CD4-positive, alpha-beta T cell treated with Interleukin-21 for 1 hour (primary cell): ENCODE results near the gene NRXN3.

ENCODE experiments used
- DNase-seq: peaks from one replicate; pipeline ENCODE4 v3.0.0-alpha.2; 2020

Gene NRXN3

DNA sequence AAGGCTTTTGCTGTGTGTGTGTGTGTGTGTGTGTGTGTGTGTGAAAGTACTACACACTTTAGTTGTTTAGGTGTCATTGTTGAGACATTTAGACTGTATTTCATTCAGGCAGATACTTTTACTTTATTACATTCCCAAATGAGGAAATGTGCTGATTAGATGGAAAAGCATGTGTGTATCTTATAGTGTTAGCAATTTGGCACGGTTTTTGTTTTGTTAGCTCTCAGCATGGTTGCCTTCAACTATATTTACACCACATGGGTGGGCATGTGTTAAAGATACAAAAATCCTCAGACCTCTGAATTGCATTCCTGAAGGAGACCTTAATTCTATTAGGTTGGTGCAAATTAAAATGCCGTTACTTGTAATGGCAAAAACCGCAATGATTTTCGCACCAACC, 1161.7 kb downstream of the NRXN3 start:
- no peak for DNase-seq

DNA sequence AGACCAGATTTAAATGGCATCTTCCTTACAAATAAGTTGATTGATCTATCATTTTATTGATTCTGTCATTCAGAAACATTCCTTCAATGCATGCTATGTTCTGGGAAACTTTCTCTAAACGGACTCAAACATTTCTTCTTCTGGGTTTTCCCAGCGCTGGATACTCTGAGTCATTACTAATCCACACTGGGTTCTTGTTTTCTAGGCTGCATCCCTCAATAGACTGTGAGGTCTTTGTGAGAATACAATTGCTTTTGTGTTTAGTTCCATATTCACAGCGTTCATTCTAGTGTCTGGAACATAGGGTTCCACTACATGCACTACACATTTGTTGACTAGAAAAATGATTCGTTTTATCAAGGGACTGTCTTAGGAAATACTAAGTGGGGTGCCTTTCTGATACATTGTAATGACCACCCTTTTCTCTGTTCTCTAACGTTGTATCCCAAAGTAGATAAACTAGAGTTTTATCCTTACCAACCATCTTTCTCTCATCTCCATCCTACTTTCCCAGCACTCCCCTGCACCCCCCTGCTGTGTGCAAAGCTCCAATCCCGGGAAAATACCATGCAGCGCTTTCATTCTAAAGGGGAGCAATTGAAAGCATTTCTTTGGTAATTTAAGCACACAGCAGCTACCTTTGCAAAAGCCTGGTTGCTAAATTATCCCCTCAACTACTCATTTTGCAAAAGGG, 1162.5 kb downstream of the NRXN3 start:
- no peak for DNase-seq

DNA sequence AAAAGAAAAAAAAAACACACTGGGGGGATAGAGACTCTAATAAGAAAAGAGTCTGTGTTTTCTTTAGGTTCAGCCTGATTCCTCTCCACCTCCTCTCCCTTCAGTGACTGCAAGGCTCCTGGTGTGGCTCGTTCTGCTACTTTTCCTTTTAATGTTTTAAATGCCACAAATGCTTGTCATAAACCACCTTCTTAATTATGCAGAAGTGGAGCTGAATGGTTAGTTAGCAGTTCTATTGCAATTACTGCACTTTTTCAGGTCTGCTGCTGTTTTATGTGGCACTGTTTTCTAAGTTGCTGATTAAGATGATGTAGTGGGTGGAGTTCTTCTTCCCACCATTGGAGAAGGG, 1163.0 kb downstream of the NRXN3 start:
- no peak for DNase-seq

DNA sequence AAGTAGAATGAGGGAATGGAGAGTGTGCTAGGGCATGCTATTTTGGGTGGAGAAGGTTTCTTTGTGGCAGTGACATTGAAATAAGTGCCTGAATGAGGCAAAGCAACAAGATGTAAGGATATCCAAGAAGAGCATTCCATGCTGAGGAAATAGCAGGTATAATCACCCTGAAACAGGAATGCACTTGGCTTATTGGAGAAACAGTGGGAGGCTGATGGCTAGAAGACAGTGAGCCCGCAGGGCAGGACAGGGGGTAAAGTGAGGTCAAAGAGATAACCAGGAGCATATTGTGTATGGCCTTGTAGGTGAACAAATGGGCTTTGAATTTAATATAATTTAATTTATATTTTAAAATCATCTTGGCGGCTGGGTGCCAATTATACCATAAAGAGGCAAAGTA, 1164.1 kb downstream of the NRXN3 start:
- DNase-seq, result no peak

DNA sequence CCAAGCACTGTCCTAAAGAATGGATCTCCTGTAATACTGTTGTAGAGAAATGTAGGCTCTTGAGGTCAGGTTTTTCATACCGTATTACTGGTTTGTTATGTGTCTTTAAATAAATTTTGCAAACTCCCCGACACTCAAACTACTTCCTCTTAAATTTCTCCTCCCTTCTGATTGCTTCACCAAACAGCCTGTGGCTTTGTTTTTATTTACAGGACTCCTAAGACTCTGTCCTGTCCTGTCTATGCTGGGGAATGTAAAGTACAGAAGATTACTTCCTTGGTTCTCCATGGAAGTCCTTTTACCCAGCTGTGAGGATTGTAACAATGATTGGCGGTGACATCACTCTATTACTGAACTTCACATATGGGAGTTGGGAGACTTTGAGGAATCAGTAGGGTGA, 1167.6 kb downstream of the NRXN3 start:
- DNase-seq, result no peak

DNA sequence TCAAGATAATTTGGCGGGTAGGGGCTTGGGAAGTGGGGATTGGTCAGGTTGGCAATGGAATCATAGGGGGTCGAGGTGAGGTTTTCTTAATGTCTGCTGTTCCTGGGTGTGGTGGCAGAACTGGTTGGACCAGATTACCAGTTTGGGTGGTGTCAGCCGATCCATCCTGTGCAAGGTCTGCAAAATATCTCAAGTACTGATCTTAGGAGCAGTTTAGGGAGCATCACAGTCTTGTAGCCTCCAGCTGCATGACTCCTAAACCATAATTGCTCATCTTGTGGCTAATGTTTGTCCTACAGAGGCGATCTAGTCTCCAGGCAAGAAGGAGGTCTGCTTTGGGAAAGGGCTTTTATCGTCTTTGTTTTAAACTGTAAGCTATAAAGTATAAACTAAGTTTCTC, 1172.8 kb downstream of the NRXN3 start:
- DNase-seq, result no peak

DNA sequence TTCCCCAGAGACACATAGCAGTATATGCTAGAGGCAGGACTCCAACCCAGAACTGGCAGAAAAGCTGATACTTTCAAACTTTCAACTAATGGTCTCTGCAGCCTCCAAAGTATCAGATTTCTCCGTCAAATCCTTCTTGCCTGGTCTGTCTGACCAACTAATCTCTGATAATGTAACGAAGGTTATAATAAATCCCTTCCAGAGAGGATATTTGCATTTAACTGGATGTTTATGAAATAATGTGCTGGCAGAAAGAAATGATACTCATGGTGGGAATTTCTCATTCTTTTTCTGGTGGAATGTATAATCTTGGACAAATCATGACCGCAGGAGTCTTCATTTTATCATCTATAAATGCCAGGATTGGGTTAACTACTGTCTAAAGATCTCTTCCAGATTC, 1180.8 kb downstream of the NRXN3 start:
- no peak for DNase-seq

DNA sequence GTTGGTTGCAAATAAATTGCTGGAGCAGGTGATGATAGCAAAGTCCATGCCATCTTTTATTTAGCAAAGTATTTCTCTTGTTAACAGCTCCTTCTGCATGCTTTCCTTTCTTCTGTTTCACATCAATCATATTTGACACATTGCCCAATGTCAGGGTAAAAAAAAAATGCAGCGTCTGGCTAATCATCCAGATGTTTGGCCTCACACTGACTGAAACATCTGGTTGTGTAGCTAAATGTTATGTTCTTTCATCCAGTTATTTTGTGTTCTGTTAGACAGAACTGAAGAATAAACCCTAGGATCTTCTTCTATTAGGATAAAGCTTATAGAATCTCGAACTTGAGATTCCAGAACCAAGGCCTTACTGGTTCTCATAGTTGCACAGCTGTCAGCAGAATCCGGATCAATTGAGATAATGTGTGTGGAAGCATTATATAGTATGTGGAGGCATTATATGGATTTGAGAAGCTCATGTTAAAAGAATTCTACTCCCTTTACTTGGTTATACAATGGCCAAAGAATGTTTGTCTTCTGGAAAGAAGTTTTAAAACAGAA, 1182.0 kb downstream of the NRXN3 start:
- DNase-seq, result no peak

DNA sequence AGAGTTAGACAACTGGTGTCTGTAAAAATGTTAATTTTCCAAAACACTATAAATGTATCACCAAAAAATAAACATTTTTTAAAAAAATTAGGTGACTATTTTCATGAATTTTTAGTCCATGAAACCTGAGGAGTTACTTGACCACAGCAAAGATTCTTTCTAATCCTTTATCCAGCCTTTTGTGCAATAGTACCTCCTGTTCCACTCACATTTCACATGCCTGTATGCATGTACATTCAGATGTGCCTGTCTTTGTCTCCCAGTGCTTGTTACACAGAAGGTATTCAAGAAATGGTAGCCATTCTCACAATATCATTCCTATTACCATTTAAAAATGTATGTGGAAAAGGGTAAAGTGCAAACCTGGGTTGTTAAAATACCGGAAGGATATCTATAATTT, 1184.2 kb downstream of the NRXN3 start:
- no peak for DNase-seq

DNA sequence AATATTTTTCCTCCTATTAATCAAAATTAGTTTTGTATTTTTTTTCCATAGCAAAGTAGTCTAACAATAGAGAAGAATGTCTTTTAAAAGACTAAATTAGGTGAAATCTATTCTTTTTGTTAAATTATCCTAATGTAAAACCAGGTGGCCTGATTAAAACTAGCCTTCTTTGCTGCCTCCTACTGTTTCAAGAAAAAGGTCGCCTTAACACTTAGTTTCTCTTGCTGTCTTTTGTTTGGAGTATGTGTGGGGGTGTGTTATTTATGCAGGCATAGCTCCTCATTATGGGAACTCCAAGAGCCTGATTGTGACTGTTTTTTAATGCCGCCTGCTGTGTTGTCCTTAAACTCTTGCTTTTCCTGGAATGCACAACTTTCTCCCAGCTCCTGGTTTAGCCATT, 1185.9 kb downstream of the NRXN3 start:
- DNase-seq, result no peak

DNA sequence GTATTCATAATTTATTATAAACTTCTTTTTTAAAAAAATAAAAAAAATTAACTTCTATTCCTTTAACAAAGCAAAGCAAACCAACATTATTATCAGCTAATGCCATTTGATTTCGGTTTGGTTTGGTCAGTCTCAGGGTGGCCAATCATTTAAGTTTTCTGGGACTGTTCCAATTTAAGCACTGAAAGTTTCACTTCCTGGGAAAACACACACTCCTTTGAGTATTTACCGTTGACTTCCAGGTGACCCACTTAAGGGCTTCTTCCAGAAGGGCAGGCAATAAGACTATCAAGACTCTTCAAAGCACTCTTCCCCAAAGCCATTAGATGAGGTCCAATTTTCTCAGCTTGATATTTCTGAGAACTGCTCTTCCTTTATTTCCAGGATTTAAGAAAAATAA, 1187.1 kb downstream of the NRXN3 start:
- no peak for DNase-seq

DNA sequence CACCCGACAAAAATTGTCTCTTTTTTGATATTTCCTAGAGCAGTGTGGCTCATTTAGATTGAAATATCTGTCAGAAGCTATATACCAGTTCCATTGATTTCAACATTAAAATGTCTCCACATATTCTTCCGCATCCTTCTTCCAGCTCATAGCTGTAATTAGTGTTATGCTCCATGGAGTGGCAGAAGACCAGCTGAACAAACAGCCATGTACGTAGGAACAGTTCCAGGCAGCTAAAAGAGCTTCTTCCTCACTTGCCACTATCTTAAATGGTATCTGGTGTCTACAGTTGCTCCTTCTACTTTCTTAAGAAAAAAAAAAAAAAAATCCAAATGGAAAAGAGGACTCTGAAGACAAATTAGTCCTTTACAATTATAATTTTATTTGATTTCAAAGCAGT, 1193.1 kb downstream of the NRXN3 start:
- no peak for DNase-seq

DNA sequence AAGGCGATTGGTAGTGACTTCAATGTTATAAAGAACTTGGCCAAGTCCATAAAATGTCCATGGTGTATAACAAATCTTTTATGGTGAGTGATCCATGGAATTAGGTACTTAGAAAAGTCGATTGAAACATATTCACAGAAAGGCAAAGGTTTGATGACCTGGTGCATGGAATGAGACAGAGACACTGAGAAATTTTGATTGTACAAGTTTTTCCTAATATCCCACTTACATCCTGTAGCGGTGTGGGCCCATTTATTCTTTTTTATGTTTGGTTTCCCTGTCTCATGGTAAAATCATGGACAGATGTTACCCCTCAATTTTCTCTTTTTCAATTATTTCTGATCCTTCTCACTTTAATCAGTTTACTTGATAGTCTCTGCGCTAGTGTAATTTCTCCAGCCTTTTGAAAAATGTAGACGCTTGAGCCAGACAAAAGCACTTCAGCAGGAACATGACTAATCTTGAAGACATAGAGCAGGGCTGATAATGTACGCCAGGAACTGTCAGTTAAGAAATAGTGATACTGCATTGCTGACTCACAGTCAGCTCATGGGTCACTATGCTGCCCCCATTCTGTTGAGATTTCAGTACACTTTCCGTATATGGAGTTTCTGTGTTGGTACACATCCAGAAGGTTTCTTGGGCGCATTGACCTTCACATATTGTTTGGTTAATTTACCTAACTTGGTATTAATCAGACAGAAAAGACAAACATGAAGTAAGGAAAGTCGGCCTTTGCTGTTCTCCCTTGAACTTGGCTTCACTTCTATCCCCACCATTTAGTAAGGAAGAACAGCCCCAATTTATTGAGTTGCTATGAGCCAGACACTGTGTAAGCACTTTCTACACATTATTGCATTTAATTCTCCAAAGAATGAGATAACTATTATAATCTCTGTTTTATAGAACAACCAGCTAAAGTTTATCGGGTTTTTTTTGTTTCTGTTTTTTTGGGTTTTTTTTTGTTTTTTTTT, 1199.5 kb downstream of the NRXN3 start:
- DNase-seq, result no peak

DNA sequence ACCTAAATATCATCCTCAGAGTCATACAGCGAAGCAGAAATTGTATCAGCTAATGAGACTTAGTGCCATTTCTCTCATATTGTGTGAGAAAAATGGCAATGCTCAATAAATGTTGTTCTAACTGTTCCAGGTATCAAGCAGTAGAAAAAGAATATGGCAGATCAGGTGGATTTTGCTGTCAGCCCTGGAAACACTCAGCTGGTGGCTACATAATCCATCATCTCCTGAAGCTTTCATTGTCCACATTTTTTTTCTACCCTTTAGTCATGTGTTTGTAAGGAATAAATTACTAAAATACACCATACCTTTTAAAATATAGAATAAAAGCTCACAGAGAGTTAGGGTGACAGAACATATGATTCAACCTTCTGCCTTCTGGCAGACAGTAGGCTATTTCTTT, 1200.8 kb downstream of the NRXN3 start:
- no peak for DNase-seq

DNA sequence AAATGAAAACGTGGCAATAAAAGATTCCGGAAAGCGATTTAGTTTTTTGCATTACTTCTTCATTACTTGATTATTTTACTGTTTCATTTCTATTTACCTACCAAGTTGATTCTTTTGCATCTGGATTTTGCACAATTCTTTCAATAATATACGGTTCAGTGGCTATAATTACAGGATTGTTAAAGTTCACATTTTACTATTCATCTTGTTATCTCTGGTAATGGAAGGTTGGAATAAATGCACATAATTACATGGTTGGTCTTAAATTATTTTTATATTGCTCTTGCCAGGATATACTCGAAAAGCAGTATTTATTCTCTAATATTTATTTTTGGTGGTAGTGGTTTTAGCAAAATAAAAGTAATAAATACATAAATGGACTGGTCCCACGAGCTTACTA, 1203.3 kb downstream of the NRXN3 start:
- no peak for DNase-seq

DNA sequence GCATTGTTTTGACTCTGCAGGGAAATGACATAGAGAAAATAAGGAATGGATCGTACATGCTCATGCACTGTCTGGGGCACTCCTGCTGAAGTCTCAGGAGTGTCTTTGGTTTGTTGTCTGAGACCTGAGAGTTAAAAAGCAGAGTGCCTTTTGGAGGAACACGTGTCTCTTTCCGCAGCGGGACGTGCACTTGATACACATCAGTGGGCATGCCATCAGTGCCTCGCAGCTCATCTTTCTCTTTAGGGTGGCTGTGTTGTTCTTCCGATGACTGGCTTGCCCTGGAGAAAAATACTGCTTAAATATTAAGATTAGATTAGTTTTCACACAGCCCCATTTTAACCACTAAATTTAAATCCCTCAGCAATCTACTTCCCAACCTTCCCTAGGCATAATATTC, 1205.2 kb downstream of the NRXN3 start:
- no peak for DNase-seq

DNA sequence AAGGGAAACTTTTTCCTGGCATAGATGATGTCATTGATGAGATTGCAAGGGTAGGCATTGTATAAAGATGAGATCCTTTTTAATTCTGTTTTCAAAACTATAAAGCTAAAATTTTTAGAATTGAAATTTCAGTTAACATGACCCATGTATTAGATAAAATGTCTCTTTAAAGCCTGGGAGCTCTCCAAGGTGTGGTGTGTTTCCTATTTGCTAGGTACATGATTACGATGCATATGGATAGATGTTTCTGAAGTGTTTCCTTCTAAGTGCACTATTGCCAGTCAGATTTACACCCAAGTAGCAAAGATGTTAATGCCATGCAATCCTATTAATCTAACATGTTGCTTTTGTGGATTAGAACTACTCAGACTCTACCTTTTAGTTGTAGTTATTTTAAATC, 1206.4 kb downstream of the NRXN3 start:
- DNase-seq, result no peak

DNA sequence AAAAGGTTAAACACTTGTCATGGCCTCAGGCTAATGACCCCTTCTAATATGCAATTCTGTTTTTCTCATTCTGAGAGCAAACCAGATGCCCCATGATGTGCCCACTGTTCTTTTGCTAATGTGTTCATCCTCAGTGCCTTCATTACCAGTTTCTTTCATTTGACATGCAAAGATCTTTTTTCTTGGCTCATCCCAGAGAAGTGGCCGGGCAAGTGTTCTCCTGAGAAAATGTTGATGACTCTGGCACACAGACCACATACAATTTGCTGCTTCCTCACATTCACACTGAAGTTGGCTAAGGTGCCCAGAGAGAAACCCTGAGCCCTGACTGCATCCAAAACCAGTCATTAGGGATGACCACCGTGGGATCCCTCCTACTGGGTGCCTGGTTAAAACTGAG, 1207.8 kb downstream of the NRXN3 start:
- no peak for DNase-seq

DNA sequence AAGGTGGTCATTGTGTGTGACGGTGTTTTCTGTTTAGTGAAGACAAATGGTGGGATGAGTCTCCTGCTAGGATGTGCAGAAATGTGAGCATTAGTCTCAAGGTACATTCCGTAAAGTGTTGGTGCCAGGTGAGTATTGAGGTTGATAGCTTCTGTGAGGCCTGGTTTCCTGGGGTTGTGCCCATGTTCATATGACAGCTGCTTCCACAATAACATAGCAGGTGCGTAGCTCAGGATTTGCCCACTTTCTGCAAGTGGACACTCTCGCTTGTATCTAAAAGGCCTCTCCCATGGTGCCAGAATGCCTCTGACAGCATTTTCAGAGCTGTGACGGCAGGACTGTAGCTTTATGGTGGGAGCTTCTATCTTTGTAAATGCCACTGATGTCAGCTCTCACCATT, 1209.1 kb downstream of the NRXN3 start:
- DNase-seq, result no peak

DNA sequence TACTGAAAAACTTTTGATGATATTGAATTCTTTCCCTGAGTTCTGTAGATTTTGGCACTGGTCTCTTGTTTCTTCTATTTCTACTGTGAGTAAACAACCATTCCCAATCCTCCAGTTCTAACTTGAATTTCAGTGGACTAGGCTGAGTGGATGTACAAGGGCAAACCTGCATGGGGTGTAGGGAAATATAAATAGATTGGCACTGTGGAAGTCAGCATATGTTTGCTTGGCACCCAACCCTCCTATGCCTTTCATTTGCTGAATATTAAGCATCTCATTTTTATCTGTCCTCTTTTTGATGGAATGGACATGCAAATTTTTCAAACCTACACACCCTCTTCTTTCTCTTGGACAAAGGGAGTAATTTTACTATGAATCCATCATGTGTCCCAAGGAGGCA, 1212.9 kb downstream of the NRXN3 start:
- DNase-seq, result no peak

DNA sequence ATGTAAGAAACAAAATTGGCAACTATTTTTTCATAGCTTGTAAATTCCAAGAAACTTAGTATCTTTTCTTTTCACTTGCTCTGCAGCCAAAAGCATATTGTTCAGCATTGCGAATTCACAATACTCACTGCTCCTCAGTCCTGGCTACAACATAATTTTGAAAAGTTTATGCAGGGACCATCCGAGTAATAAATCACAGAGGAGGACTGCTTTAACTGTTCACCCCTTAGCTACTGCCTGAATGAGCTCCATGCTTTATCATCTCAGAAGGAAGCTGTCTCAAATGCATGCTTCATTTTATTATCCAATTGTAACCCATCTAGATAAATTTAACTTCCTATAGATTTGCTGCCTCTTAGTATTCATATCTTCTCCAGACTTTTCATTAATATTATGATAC, 1213.3 kb downstream of the NRXN3 start:
- no peak for DNase-seq

DNA sequence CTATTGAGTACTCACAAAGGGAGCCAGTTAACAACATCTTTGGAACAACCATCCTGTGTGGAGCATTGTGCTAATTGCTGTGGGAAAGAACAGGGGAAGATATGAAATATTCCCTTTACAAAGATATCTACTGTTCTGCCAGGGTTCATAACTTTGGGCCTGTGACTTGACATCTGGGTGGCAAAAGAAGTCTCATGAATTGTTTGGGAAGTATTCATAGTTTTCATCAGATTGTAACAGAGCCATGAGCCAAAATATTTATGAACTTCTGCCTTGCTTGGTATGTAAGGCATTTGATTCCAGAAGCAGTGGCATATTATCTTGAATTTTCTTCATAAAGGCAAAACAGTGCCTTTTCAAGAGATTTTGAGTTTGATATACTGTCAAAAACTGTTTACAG, 1224.9 kb downstream of the NRXN3 start:
- no peak for DNase-seq

DNA sequence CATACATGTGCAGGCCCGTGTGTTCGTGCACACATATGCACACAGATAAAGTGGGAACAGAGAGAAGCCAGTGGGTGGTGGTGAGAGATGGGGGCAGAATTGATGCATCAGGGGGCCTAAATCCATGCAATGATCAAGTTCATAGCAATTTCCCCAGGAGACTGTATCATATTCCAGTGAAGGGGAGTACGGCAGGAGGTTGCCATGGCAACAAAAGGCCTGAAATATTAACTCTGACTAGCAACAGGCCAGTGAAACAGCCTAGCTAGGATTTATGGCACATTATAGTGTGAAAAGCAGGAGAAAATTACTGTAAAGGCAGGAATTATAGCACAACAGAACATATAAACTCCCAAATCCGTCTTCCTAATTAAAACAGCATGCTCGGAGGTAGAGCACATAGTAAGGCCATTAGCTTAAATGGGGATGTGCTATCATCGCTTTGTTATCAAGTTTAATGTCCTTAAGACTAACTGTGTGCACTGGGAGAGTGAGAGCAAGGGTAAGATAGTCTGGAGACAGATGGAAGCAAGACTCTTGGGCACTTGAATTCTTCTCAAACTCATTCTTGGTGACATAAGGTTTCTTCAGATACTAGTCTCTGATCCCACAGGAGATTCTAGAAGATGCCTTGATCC, 1234.8 kb downstream of the NRXN3 start:
- no peak for DNase-seq

DNA sequence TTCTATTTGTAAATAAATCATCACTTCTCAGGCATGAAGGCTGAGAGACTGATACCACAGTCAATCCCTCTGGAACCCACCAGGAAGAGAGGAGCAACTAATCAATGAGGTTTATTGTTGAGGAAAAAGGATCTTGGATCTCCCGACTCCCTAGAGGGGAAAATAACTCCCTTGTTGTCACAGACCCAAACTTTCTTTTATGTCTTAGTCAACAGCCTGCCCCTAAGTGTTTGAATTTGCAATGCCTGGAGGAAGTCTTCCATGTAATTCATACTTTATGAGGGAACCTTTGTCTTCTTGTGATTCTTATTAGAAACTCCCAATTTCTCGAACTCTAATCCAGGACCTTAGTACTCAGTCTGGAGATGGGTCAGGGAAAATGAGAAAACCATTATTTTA, 1235.3 kb downstream of the NRXN3 start:
- DNase-seq, result no peak
